PC-3 (cell line): ENCODE measurements around the gene HIRA.

Experiments
- EZH2 ChIP-seq: fragments of 300-600 bp; sonication (generic); IDR thresholded peaks from one replicate; pipeline ENCODE4 v1.6.1; 2017; ENCODE audit warnings: antibody characterized with exemption, mild to moderate bottlenecking, low read length; ENCODE audit not compliant: unreplicated experiment
- EZH2phosphoT487 ChIP-seq: fragments of 300-600 bp; sonication (generic); IDR thresholded peaks from 2 replicates; pipeline ENCODE4 v1.6.1; 2018; ENCODE audit warnings: mild to moderate bottlenecking, antibody characterized with exemption, low read length, borderline replicate concordance
- TF ChIP-seq, protein P1 (sequence below): fragments of 300-600 bp; sonication (generic); conservative IDR thresholded peaks from 2 replicates; pipeline ENCODE4 v1.5.1; 2017; ENCODE audit warnings: antibody characterized with exemption, low read depth, mild to moderate bottlenecking, low read length

DNA sequence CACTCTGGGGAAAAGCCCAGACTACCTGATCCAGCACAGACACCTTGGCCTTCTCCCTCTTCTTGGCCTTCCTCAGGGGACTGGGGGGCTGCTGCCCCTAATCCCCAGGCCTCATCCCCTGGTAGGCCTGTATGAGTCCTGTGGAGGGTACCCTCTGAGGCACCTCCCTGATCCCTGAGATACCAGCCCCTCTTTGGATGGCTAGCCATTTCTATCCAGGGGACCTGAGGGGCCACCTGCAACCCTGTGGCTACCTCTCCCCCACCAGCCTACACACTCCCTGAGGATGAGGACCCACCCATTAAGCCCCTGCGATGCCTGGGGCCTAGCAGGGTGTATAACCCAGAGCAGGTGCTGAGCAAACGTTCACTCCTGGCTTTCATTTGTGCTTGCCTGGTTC, 54.6 kb downstream of the HIRA start:
- TF ChIP-seq, protein P1, sequence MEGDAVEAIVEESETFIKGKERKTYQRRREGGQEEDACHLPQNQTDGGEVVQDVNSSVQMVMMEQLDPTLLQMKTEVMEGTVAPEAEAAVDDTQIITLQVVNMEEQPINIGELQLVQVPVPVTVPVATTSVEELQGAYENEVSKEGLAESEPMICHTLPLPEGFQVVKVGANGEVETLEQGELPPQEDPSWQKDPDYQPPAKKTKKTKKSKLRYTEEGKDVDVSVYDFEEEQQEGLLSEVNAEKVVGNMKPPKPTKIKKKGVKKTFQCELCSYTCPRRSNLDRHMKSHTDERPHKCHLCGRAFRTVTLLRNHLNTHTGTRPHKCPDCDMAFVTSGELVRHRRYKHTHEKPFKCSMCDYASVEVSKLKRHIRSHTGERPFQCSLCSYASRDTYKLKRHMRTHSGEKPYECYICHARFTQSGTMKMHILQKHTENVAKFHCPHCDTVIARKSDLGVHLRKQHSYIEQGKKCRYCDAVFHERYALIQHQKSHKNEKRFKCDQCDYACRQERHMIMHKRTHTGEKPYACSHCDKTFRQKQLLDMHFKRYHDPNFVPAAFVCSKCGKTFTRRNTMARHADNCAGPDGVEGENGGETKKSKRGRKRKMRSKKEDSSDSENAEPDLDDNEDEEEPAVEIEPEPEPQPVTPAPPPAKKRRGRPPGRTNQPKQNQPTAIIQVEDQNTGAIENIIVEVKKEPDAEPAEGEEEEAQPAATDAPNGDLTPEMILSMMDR, result no peak
- TF ChIP-seq EZH2 (no peak), EZH2phosphoT487 (no peak)
